H9 (cell line): ENCODE data around the gene EPSTI1. TPM values are rescaled to one million over a fixed set of nuclear protein-coding genes. Genes with fewer than 3 reads are reported as not detected.

ENCODE experiments used
- DNase-seq: peaks from one replicate; pipeline ENCODE4 v3.0.0-alpha.2; 2017
- H2AFZ ChIP-seq: one replicate; pipeline ENCODE4 v1.6.1; 2013; ENCODE audit warnings: mild to moderate bottlenecking, low read length, control low read depth, moderate library complexity
- H2AK5ac ChIP-seq: 2 replicates; pipeline ENCODE4 v1.6.1; 2013; ENCODE audit warnings: low read length, control low read depth, mixed read lengths; ENCODE audit not compliant: insufficient read length
- H2BK120ac ChIP-seq: one replicate; pipeline ENCODE4 v1.6.1; 2013; ENCODE audit warnings: low read depth, mild to moderate bottlenecking, low read length, control low read depth, inconsistent platforms; ENCODE audit not compliant: poor library complexity, severe bottlenecking
- H2BK12ac ChIP-seq: 2 replicates; pipeline ENCODE4 v1.6.1; 2013; ENCODE audit warnings: low read length, control low read depth, mixed read lengths, low read depth; ENCODE audit not compliant: insufficient read length
- H2BK15ac ChIP-seq: 2 replicates; pipeline ENCODE4 v1.6.1; 2013; ENCODE audit warnings: low read depth, low read length, control low read depth
- H2BK20ac ChIP-seq: one replicate; pipeline ENCODE4 v1.6.1; 2013; ENCODE audit warnings: low read depth, mild to moderate bottlenecking, low read length, control low read depth, inconsistent platforms; ENCODE audit not compliant: poor library complexity, severe bottlenecking
- H2BK5ac ChIP-seq: 2 replicates; pipeline ENCODE4 v1.6.1; 2013; ENCODE audit warnings: low read length, control low read depth, mixed read lengths; ENCODE audit not compliant: insufficient read length
- H3K14ac ChIP-seq: 2 replicates; pipeline ENCODE4 v1.6.1; 2013; ENCODE audit warnings: low read length, control low read depth; ENCODE audit not compliant: insufficient read depth
- H3K18ac ChIP-seq: 2 replicates; pipeline ENCODE4 v1.6.1; 2013; ENCODE audit warnings: low read depth, mild to moderate bottlenecking, mixed read lengths, low read length, control low read depth; ENCODE audit not compliant: insufficient read length
- H3K23ac ChIP-seq: 2 replicates; pipeline ENCODE4 v1.6.1; 2013; ENCODE audit warnings: low read length, control low read depth, mixed read lengths, low read depth; ENCODE audit not compliant: insufficient read length
- H3K23me2 ChIP-seq: 2 replicates; pipeline ENCODE4 v1.6.1; 2013; ENCODE audit warnings: low read depth, mild to moderate bottlenecking, mixed read lengths, low read length, control low read depth; ENCODE audit not compliant: insufficient read length, poor library complexity, severe bottlenecking
- H3K27ac ChIP-seq: 2 replicates; pipeline ENCODE4 v1.5.1; 2013; ENCODE audit warnings: low read length, control low read depth, mixed read lengths, low read depth; ENCODE audit not compliant: insufficient read length
- H3K27me3 ChIP-seq: 2 replicates; pipeline ENCODE4 v1.6.1; 2013; ENCODE audit warnings: low read length, control low read depth, inconsistent platforms; ENCODE audit not compliant: insufficient read depth
- H3K4ac ChIP-seq: 2 replicates; pipeline ENCODE4 v1.6.1; 2013; ENCODE audit warnings: low read depth, mild to moderate bottlenecking, control low read depth, inconsistent platforms, low read length, moderate library complexity
- H3K4me1 ChIP-seq: 2 replicates; pipeline ENCODE4 v1.6.1; 2013; ENCODE audit warnings: low read length, control low read depth, inconsistent platforms; ENCODE audit not compliant: insufficient read depth
- H3K4me2 ChIP-seq: 2 replicates; pipeline ENCODE4 v1.6.1; 2013; ENCODE audit warnings: low read length, control low read depth, mixed read lengths; ENCODE audit not compliant: insufficient read length, insufficient read depth
- H3K56ac ChIP-seq: 2 replicates; pipeline ENCODE4 v1.6.1; 2013; ENCODE audit warnings: low read depth, mild to moderate bottlenecking, mixed read lengths, low read length, control low read depth; ENCODE audit not compliant: insufficient read length
- H3K79me1 ChIP-seq: 2 replicates; pipeline ENCODE4 v1.6.1; 2013; ENCODE audit warnings: low read depth, mild to moderate bottlenecking, moderate library complexity, low read length, control low read depth, inconsistent platforms; ENCODE audit not compliant: insufficient read depth, poor library complexity, severe bottlenecking
- H3K79me2 ChIP-seq: 2 replicates; pipeline ENCODE4 v1.6.1; 2013; ENCODE audit warnings: low read length, control low read depth, inconsistent platforms; ENCODE audit not compliant: insufficient read depth
- H3K9ac ChIP-seq: 2 replicates; pipeline ENCODE4 v1.6.1; 2013; ENCODE audit warnings: low read length, control low read depth, mixed read lengths; ENCODE audit not compliant: insufficient read length; ENCODE audit errors: extremely low read depth
- H3K9me3 ChIP-seq: one replicate; pipeline ENCODE4 v1.6.1; 2013; ENCODE audit warnings: low read depth, low read length, inconsistent platforms; ENCODE audit not compliant: control insufficient read depth
- H3T11ph ChIP-seq: one replicate; pipeline ENCODE4 v1.6.1; 2013; ENCODE audit warnings: mild to moderate bottlenecking, low read length, control low read depth, inconsistent platforms
- H4K20me1 ChIP-seq: one replicate; pipeline ENCODE4 v1.6.1; 2013; ENCODE audit not compliant: control insufficient read depth, insufficient read length, insufficient read depth
- H4K5ac ChIP-seq: 2 replicates; pipeline ENCODE4 v1.6.1; 2013; ENCODE audit warnings: low read depth, mild to moderate bottlenecking, mixed read lengths, low read length, control low read depth; ENCODE audit not compliant: insufficient read length
- H4K8ac ChIP-seq: replicated peaks from 2 replicates; pipeline ENCODE4 v1.6.1; 2013; ENCODE audit warnings: low read length, control low read depth, mixed read lengths, low read depth; ENCODE audit not compliant: insufficient read length
- H4K91ac ChIP-seq: 2 replicates; pipeline ENCODE4 v1.6.1; 2013; ENCODE audit warnings: low read depth, mild to moderate bottlenecking, moderate library complexity, mixed read lengths, low read length, control low read depth; ENCODE audit not compliant: insufficient read length
- H3K27ac Mint-ChIP-seq, 3 experiments: 2 replicates in 2 of 3; 3 replicates in 1 of 3; pipeline ENCODE4 v1.8.0; 2020 to 2021; ENCODE audit warnings: mixed read lengths in 3 of 3, mild to moderate bottlenecking in 1 of 3, moderate library complexity in 1 of 3
- H3K27me3 Mint-ChIP-seq: 2 replicates; pipeline ENCODE4 v1.8.0; 2021; ENCODE audit warnings: low read depth, mild to moderate bottlenecking, moderate library complexity, mixed read lengths
- H3K36me3 Mint-ChIP-seq, 3 experiments: 2 replicates in 2 of 3; 3 replicates in 1 of 3; pipeline ENCODE4 v1.8.0; 2020 to 2021; ENCODE audit warnings: low read depth in 3 of 3, mixed read lengths in 3 of 3; ENCODE audit not compliant: insufficient read depth in 1 of 3
- H3K4me1 Mint-ChIP-seq, 2 experiments: 2 replicates each; pipeline ENCODE4 v1.8.0; 2020; ENCODE audit warnings: mixed read lengths in 2 of 2
- H3K4me3 Mint-ChIP-seq, 2 experiments: 2 replicates in 1 of 2; 3 replicates in 1 of 2; pipeline ENCODE4 v1.8.0; 2020 to 2021; ENCODE audit warnings: mild to moderate bottlenecking in 2 of 2, mixed read lengths in 2 of 2, moderate library complexity in 1 of 2
- H3K9me3 Mint-ChIP-seq, 2 experiments: 2 replicates in 1 of 2; 3 replicates in 1 of 2; pipeline ENCODE4 v1.8.0; 2020; ENCODE audit warnings: mild to moderate bottlenecking in 2 of 2, mixed read lengths in 2 of 2, moderate library complexity in 1 of 2
- CTCF ChIP-seq: fragments of 200-600 bp; sonication (generic); conservative IDR thresholded peaks from 3 replicates; pipeline ENCODE4 v1.8.0; 2021; ENCODE audit warnings: antibody characterized with exemption, mild to moderate bottlenecking
- WGBS: extraction: QIAGEN DNeasy Blood & Tissue Kit; methylation state at CpG from one replicate; pipeline ENCODE4 v1.1.7; 2013; ENCODE audit warnings: missing lambda C conversion rate, low lambda C conversion rate, mixed read lengths; ENCODE audit not compliant: insufficient read length; ENCODE audit errors: extremely low coverage; 5-methylcytosine and 5-hydroxymethylcytosine counted together
- total RNA-seq: library from RNA; stranded (reverse); gene quantifications from 2 replicates; pipeline ENCODE4 v1.2.1, GENCODE V29; 2021

The EPSTI1 gene
- total RNA-seq, 1 experiment from 2014 or later = 0.70 TPM

- DNase-seq = no peak
- Histone ChIP-seq H4K8ac (no peak overlapping the region), H4K20me1 (no peaks in the 10 kb centered on the region), H2BK15ac (no peak overlapping the region), H4K5ac (no peak overlapping the region), H3K56ac (no peak overlapping the region), H3K4ac (no peak overlapping the region), H2AK5ac (no peak overlapping the region), H2BK12ac (no peak overlapping the region), H2AFZ (no peak overlapping the region), H3K14ac (no peak overlapping the region), H3K4me2 (no peak overlapping the region), H2BK120ac (no peak overlapping the region), H3K4me1 (no peaks in the 10 kb centered on the region; the same call in 1 of the 2 replicates), H2BK5ac (no peak overlapping the region), H3K18ac (no peak overlapping the region), H3K79me2 (no peaks in the 10 kb centered on the region), H3K9ac (no peak overlapping the region), H3K27ac (no peak overlapping the region), H3K79me1 (no peaks in the 10 kb centered on the region), H3T11ph (no peak overlapping the region), H3K27me3 (no peaks in the 10 kb centered on the region), H3K23ac (no peak overlapping the region), H4K91ac (no peak overlapping the region), H3K23me2 (no peaks in the 10 kb centered on the region), H2BK20ac (no peak overlapping the region), H3K9me3 (no peaks in the 10 kb centered on the region)
- no CpG with 5 or more reads among the region's 2 CpGs for WGBS
- peaks cover 0 to 4% of the 10 kb centered on the region in 2 experiments; a peak in 1 of 5 replicates for H3K9me3 Mint-ChIP-seq
- H3K4me1 Mint-ChIP-seq = no peaks in the 10 kb centered on the region; a peak in 1 of 4 replicates
- TF ChIP-seq CTCF = no peak
- peaks cover 1% of the 10 kb centered on the region; the same call in 1 of the 2 replicates for H3K27me3 Mint-ChIP-seq
- no peak overlapping the region for H3K27ac Mint-ChIP-seq
- no peaks in the 10 kb centered on the region for H3K36me3 Mint-ChIP-seq
- no peak overlapping the region for H3K4me3 Mint-ChIP-seq
These were observed 65.5 kb downstream of the EPSTI1 start for GRCh38 chr13:42926555-42926954.
